ENCODE results near the gene ME2. TPM values are rescaled to one million over a fixed set of nuclear protein-coding genes. Genes with fewer than 3 reads are reported as not detected.
A peak's percentile ranks its signal among the peaks of the same experiment; 100 is the strongest.

The ME2 gene
- total RNA-seq, 1 donor, result 38.9 TPM

- TF ChIP-seq CTCF (IDR thresholded peaks at IDR 0.05; ENCODE audit: insufficient read depth, low read depth, low read length), result no peak
- DNase-seq (ENCODE audit: low read depth), result no peak
- no peak overlapping the region for H3K4me3 ChIP-seq (ENCODE audit: low read depth, low read length)
Measured at GRCh38 chr18:50839996-50840395, 38.9 kb upstream of the ME2 start.

- H3K4me3 ChIP-seq (ENCODE audit: low read depth, low read length), result no peak overlapping the region
- DNase-seq (ENCODE audit: low read depth), result no peak
- TF ChIP-seq CTCF (IDR thresholded peaks at IDR 0.05; ENCODE audit: insufficient read depth, low read depth, low read length), result no peak
Measured at GRCh38 chr18:50842846-50843245, 36.1 kb upstream of the ME2 start.

- TF ChIP-seq CTCF (IDR thresholded peaks at IDR 0.05; ENCODE audit: insufficient read depth, low read depth, low read length), result no peak
- no peak overlapping the region for H3K4me3 ChIP-seq (ENCODE audit: low read depth, low read length)
- no peak for DNase-seq (ENCODE audit: low read depth)
Measured at GRCh38 chr18:50844554-50844953, 34.4 kb upstream of the ME2 start.

GRCh38 chr18:50844960-50845359 is 34.0 kb upstream of the ME2 start:
- no peak for TF ChIP-seq CTCF (IDR thresholded peaks at IDR 0.05; ENCODE audit: insufficient read depth, low read depth, low read length)
- no peak overlapping the region for H3K4me3 ChIP-seq (ENCODE audit: low read depth, low read length)
- DNase-seq (ENCODE audit: low read depth), result no peak

- DNase-seq (ENCODE audit: low read depth), result peak; percentile 31
- TF ChIP-seq CTCF (IDR thresholded peaks at IDR 0.05; ENCODE audit: insufficient read depth, low read depth, low read length), result no peak
- H3K4me3 ChIP-seq (ENCODE audit: low read depth, low read length), result no peak overlapping the region
Measured at GRCh38 chr18:50847192-50847591, 31.7 kb upstream of the ME2 start.

- no peak overlapping the region for H3K4me3 ChIP-seq (ENCODE audit: low read depth, low read length)
- peak; percentile 10 for DNase-seq (ENCODE audit: low read depth)
- no peak for TF ChIP-seq CTCF (IDR thresholded peaks at IDR 0.05; ENCODE audit: insufficient read depth, low read depth, low read length)
Measured at GRCh38 chr18:50848061-50848551, 30.8 kb upstream of the ME2 start.

GRCh38 chr18:50848991-50849390 is 29.9 kb upstream of the ME2 start:
- TF ChIP-seq CTCF (IDR thresholded peaks at IDR 0.05; ENCODE audit: insufficient read depth, low read depth, low read length), result no peak
- DNase-seq (ENCODE audit: low read depth), result no peak
- no peak overlapping the region for H3K4me3 ChIP-seq (ENCODE audit: low read depth, low read length)
